GM18517 (cell line): ENCODE results near the gene NTHL1.
A peak's percentile ranks its signal among the peaks of the same experiment; 100 is the strongest.

ENCODE experiments used
- ATAC-seq: cut with Tn5 transposase; IDR thresholded peaks from one replicate; pipeline ENCODE4 v1.9.1; 2021; ENCODE audit warnings: mild to moderate bottlenecking, moderate library complexity; ENCODE audit not compliant: unreplicated experiment

The NTHL1 gene

GRCh38 chr16:2047330-2048115 is at the start of gene NTHL1, which contains the start of gene TSC2:
TSS of gene NTHL1 (minus strand) at chr16:2047834. CDS start at chr16:2047823, 11 bp downstream.
TSS of gene TSC2 (plus strand) at chr16:2047985. CDS start at chr16:2048616, 631 bp downstream.
- ATAC-seq = peak; percentile 92

- no peak for ATAC-seq
These were observed 49.4 kb upstream of the NTHL1 start for GRCh38 chr16:2096853-2097595.

- no peak for ATAC-seq
These were observed 48.4 kb upstream of the NTHL1 start for GRCh38 chr16:2095918-2096582.

GRCh38 chr16:2095315-2095853 is 47.8 kb upstream of the NTHL1 start:
- no peak for ATAC-seq

- ATAC-seq = no peak
These were observed 46.2 kb upstream of the NTHL1 start for GRCh38 chr16:2093793-2094192.

- no peak for ATAC-seq
These were observed 45.2 kb upstream of the NTHL1 start for GRCh38 chr16:2092866-2093265.

- ATAC-seq = no peak
These were observed 44.6 kb upstream of the NTHL1 start for GRCh38 chr16:2092256-2092620.

- ATAC-seq = no peak
These were observed 44.1 kb upstream of the NTHL1 start for GRCh38 chr16:2091547-2092255.

- no peak for ATAC-seq
These were observed 43.3 kb upstream of the NTHL1 start for GRCh38 chr16:2090777-2091546.

- ATAC-seq = no peak
These were observed 42.8 kb upstream of the NTHL1 start for GRCh38 chr16:2090481-2090776.

GRCh38 chr16:2089706-2090480 is 42.3 kb upstream of the NTHL1 start:
- no peak for ATAC-seq

- ATAC-seq = no peak
These were observed 41.2 kb upstream of the NTHL1 start for GRCh38 chr16:2088759-2089358.

- no peak for ATAC-seq
These were observed 40.4 kb upstream of the NTHL1 start for GRCh38 chr16:2087748-2088631.

GRCh38 chr16:2086812-2087747 is 39.4 kb upstream of the NTHL1 start:
- no peak for ATAC-seq

GRCh38 chr16:2086106-2086742 is 38.6 kb upstream of the NTHL1 start:
- ATAC-seq = no peak

GRCh38 chr16:2085669-2086068 is 38.0 kb upstream of the NTHL1 start:
- ATAC-seq = no peak
